Hepatocyte (in vitro differentiated cells): Measurements from ENCODE around the gene EIPR1. TPM values are rescaled to one million over a fixed set of nuclear protein-coding genes. Genes with fewer than 3 reads are reported as not detected.

Experiments used
- DNase-seq: peaks from one replicate; pipeline ENCODE4 v3.0.0-alpha.2; 2016; ENCODE audit warnings: low spot score
- H2AFZ ChIP-seq: fragments of 200-600 bp; sonication (generic); 2 replicates; pipeline ENCODE4 v1.6.0; 2016; ENCODE audit warnings: antibody characterized with exemption, mild to moderate bottlenecking
- H3K27ac ChIP-seq: fragments of 200-600 bp; sonication (generic); 2 replicates; pipeline ENCODE4 v1.5.1; 2016; ENCODE audit warnings: mild to moderate bottlenecking
- H3K27me3 ChIP-seq: fragments of 200-600 bp; sonication (generic); 2 replicates; pipeline ENCODE4 v1.6.1; 2016
- H3K36me3 ChIP-seq: fragments of 200-600 bp; sonication (generic); replicated peaks from 2 replicates; pipeline ENCODE4 v1.5.1; 2016; ENCODE audit warnings: low read depth; ENCODE audit not compliant: insufficient read depth
- H3K4me1 ChIP-seq: fragments of 200-600 bp; sonication (generic); 2 replicates; pipeline ENCODE4 v1.5.1; 2016; ENCODE audit warnings: mild to moderate bottlenecking, moderate library complexity; ENCODE audit not compliant: insufficient read depth
- H3K4me2 ChIP-seq: fragments of 200-600 bp; sonication (generic); 2 replicates; pipeline ENCODE4 v1.6.0; 2016
- H3K4me3 ChIP-seq: fragments of 200-600 bp; sonication (generic); 2 replicates; pipeline ENCODE4 v1.5.1; 2016; ENCODE audit warnings: mild to moderate bottlenecking
- H3K79me2 ChIP-seq: fragments of 200-600 bp; sonication (generic); 2 replicates; pipeline ENCODE4 v1.6.0; 2017; ENCODE audit warnings: mild to moderate bottlenecking
- H3K9me2 ChIP-seq: fragments of 200-600 bp; sonication (generic); replicated peaks from 2 replicates; pipeline ENCODE4 v1.6.0; 2017; ENCODE audit warnings: mild to moderate bottlenecking; ENCODE audit not compliant: insufficient read depth
- H3K9me3 ChIP-seq: fragments of 200-600 bp; sonication (generic); 2 replicates; pipeline ENCODE4 v1.5.1; 2016; ENCODE audit warnings: low read depth, mild to moderate bottlenecking
- H4K20me1 ChIP-seq: fragments of 200-600 bp; sonication (generic); 2 replicates; pipeline ENCODE4 v1.6.0; 2016; ENCODE audit warnings: mild to moderate bottlenecking; ENCODE audit not compliant: insufficient read depth, poor library complexity, severe bottlenecking
- CTCF ChIP-seq: fragments of 200-600 bp; sonication (generic); IDR thresholded peaks from 2 replicates; pipeline ENCODE4 v1.5.1; 2016; ENCODE audit warnings: antibody characterized with exemption, mild to moderate bottlenecking; ENCODE audit not compliant: poor library complexity
- EZH2 ChIP-seq: fragments of 200-600 bp; sonication (generic); IDR thresholded peaks from 2 replicates; pipeline ENCODE4 v1.6.1; 2016; ENCODE audit warnings: antibody characterized with exemption, mild to moderate bottlenecking, borderline replicate concordance
- EZH2phosphoT487 ChIP-seq: fragments of 200-600 bp; sonication (generic); IDR thresholded peaks from one replicate; pipeline ENCODE4 v1.6.1; 2018; ENCODE audit warnings: antibody characterized with exemption, mild to moderate bottlenecking, low read depth, moderate library complexity; ENCODE audit not compliant: unreplicated experiment, severe bottlenecking
- WGBS: methylation state at CpG from one replicate; pipeline ENCODE4 v1.1.6; 2016; ENCODE audit warnings: low lambda C conversion rate; ENCODE audit errors: missing lambda C conversion rate; 5-methylcytosine and 5-hydroxymethylcytosine counted together
- polyA plus RNA-seq: library from polyadenylated mRNA; unstranded; fragments of >200 nt; fragmentation: Nextera tagmentation; extraction: Ambion mirVana; gene quantifications from 2 replicates; pipeline ENCODE4 v1.2.1, GENCODE V29; 2016
- total RNA-seq: library from RNA; depleted of rRNA; stranded (reverse); fragments of >200 nt; gene quantifications from 2 replicates; pipeline ENCODE4 v1.2.3, GENCODE V29; 2014

Gene EIPR1
- total and polyA plus RNA-seq, 2 experiments from 2014 or later = 27.4 to 42.3 TPM

- WGBS = 88% methylated on average over 20 of the region's 22 CpGs
- Histone ChIP-seq H3K27ac (no peak overlapping the region), H3K9me3 (no peaks in the 10 kb centered on the region), H3K9me2 (no peaks in the 10 kb centered on the region), H2AFZ (no peak overlapping the region), H3K4me1 (no peaks in the 10 kb centered on the region), H3K4me3 (no peak overlapping the region), H4K20me1 (no peaks in the 10 kb centered on the region), H3K27me3 (no peaks in the 10 kb centered on the region), H3K36me3 (no peaks in the 10 kb centered on the region), H3K4me2 (no peak overlapping the region), H3K79me2 (peaks cover 3% of the 10 kb centered on the region)
- TF ChIP-seq EZH2phosphoT487 (no peak), CTCF (no peak), EZH2 (no peak)
- DNase-seq = no peak
These were observed 108.1 kb downstream of the EIPR1 start for GRCh38 chr2:3269425-3270094.

GRCh38 chr2:3268705-3269029 lies 109.0 kb downstream of the EIPR1 start:
- WGBS = 97% methylated on average over 6 of the region's 6 CpGs

GRCh38 chr2:3267869-3268704 lies 109.5 kb downstream of the EIPR1 start:
- Histone ChIP-seq H3K4me2 (no peak overlapping the region), H2AFZ (no peak overlapping the region), H3K4me1 (no peaks in the 10 kb centered on the region), H3K36me3 (no peaks in the 10 kb centered on the region), H3K9me2 (no peaks in the 10 kb centered on the region), H3K27me3 (no peaks in the 10 kb centered on the region), H3K27ac (no peak overlapping the region), H3K9me3 (no peaks in the 10 kb centered on the region), H3K79me2 (no peaks in the 10 kb centered on the region), H4K20me1 (no peaks in the 10 kb centered on the region), H3K4me3 (no peak overlapping the region)
- 96% methylated on average over 20 of the region's 20 CpGs for WGBS
- TF ChIP-seq CTCF (no peak), EZH2 (no peak), EZH2phosphoT487 (no peak)
- DNase-seq = no peak

More at GRCh38 chr2:3268705-3269029, 109.0 kb downstream of the EIPR1 start:
- H2AFZ ChIP-seq = no peak overlapping the region
- no peaks in the 10 kb centered on the region for H3K9me2 ChIP-seq
- no peaks in the 10 kb centered on the region for H3K79me2 ChIP-seq
- DNase-seq = no peak
- H4K20me1 ChIP-seq = no peaks in the 10 kb centered on the region
- TF ChIP-seq CTCF (no peak), EZH2phosphoT487 (no peak), EZH2 (no peak)
- no peaks in the 10 kb centered on the region for H3K36me3 ChIP-seq
- no peaks in the 10 kb centered on the region for H3K27me3 ChIP-seq
- H3K9me3 ChIP-seq = no peaks in the 10 kb centered on the region
- H3K4me1 ChIP-seq = no peaks in the 10 kb centered on the region
- H3K4me3 ChIP-seq = no peak overlapping the region
- no peak overlapping the region for H3K4me2 ChIP-seq
- no peak overlapping the region for H3K27ac ChIP-seq
